Sigmoid colon (tissue), 4 donors: ENCODE results near the gene PEX3.
"Not testable (repeated sequence)": the region's sequence is repeated elsewhere in the genome, so short reads cannot be mapped to it uniquely, and the experiment has no call there.

ENCODE experiments used
- EP300 ChIP-seq, 4 donors: sonication (generic); formaldehyde crosslinking; IDR thresholded peaks; one replicate each; pipeline ENCODE4 v1.6.1; 2017; ENCODE audit warnings: antibody characterized with exemption in 4 of 4
- POLR2A ChIP-seq, 2 donors: fragments of 450-650 bp; IDR thresholded peaks; one replicate each; pipeline ENCODE4 v1.6.1; 2016; ENCODE audit warnings: antibody characterized with exemption in 2 of 2, mild to moderate bottlenecking in 2 of 2, moderate library complexity in 2 of 2
- TF ChIP-seq, protein P1 (sequence below), 4 experiments: fragments of 450-650 bp in 3 of 4; fragments of 200-600 bp in 1 of 4; IDR thresholded peaks; one replicate each; pipeline ENCODE4 v1.5.1; 2016 to 2019; ENCODE audit warnings: antibody characterized with exemption in 4 of 4, mild to moderate bottlenecking in 3 of 4, moderate library complexity in 2 of 4

DNA sequence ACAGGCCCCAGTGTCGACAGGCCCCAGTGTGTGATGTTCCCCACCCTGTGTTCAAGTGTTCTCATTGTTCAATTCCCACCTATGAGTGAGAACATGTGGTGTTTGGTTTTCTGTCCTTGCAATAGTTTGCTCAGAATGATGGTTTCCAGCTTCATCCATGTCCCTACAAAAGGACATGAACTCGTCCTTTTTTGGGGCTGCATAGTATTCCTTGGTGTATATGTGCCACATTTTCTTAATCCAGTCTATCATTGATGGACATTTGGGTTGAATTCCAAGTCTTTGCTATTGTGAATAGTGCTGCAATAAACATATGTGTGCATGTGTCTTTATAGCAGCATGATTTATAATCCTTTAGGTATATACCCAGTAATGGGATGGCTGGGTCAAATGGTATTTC is 18.2 kb downstream of the PEX3 start:
- TF ChIP-seq, protein P1, sequence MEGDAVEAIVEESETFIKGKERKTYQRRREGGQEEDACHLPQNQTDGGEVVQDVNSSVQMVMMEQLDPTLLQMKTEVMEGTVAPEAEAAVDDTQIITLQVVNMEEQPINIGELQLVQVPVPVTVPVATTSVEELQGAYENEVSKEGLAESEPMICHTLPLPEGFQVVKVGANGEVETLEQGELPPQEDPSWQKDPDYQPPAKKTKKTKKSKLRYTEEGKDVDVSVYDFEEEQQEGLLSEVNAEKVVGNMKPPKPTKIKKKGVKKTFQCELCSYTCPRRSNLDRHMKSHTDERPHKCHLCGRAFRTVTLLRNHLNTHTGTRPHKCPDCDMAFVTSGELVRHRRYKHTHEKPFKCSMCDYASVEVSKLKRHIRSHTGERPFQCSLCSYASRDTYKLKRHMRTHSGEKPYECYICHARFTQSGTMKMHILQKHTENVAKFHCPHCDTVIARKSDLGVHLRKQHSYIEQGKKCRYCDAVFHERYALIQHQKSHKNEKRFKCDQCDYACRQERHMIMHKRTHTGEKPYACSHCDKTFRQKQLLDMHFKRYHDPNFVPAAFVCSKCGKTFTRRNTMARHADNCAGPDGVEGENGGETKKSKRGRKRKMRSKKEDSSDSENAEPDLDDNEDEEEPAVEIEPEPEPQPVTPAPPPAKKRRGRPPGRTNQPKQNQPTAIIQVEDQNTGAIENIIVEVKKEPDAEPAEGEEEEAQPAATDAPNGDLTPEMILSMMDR (IDR thresholded peaks at IDR 0.05) = not testable (repeated sequence)
- TF ChIP-seq POLR2A, EP300 (IDR thresholded peaks at IDR 0.05): not testable (repeated sequence)
